OCI-LY3 (cell line): ENCODE data around the gene CCT8.

ENCODE experiments used
- CTCF ChIP-seq: fragments of 200-600, 300-600 bp; sonication (generic); IDR thresholded peaks from 2 replicates; pipeline ENCODE4 v1.5.1; 2014; ENCODE audit warnings: antibody characterized with exemption, low read length, low read depth
- EZH2phosphoT487 ChIP-seq: fragments of 200-600 bp; shearing (Covaris generic); IDR thresholded peaks from 2 replicates; pipeline ENCODE4 v1.6.1; 2018; ENCODE audit warnings: antibody characterized with exemption, mixed run types, low read depth

DNA sequence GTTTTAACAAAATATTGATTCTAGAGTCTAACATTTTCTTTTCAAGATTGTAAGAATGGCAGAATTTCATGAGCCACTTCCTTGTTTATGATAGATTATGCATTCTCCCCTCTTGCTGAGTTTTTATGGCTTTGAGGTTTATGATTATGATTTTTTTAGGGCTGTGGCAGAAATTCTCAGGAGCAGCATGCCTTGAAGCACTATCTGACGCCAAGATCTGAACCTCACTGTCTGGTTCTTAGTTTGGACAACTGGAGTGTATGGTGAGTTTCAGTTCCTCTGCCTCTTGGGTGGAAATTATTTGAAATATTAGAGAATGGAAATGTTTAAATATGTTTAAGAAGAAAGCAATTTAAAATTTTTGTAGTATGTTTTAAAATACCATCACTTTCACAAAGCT lies 38.8 kb downstream of the CCT8 start:
- no peak for TF ChIP-seq CTCF
- TF ChIP-seq EZH2phosphoT487: no peak
